Muscle of leg (tissue), 11 donors: ENCODE results near the gene C2CD4C. TPM values are rescaled to one million over a fixed set of nuclear protein-coding genes. Genes with fewer than 3 reads are reported as not detected.

ENCODE experiments used
- DNase-seq: peaks from one replicate; pipeline ENCODE4 v3.0.0; 2013
- H3K27ac ChIP-seq: one replicate; pipeline ENCODE4 v1.5.1; 2013; ENCODE audit warnings: mild to moderate bottlenecking, low read length, control low read depth
- H3K27me3 ChIP-seq: one replicate; pipeline ENCODE4 v1.6.1; 2013; ENCODE audit warnings: low read length; ENCODE audit not compliant: control insufficient read depth, insufficient read depth
- H3K36me3 ChIP-seq: one replicate; pipeline ENCODE4 v1.6.1; 2013; ENCODE audit warnings: low read length; ENCODE audit not compliant: control insufficient read depth, insufficient read depth
- H3K4me1 ChIP-seq: one replicate; pipeline ENCODE4 v1.6.1; 2013; ENCODE audit warnings: low read length; ENCODE audit not compliant: control insufficient read depth, insufficient read depth
- H3K4me3 ChIP-seq: one replicate; pipeline ENCODE4 v1.5.1; 2013; ENCODE audit warnings: low read length, control low read depth
- H3K9me3 ChIP-seq: replicated peaks from 2 replicates; pipeline ENCODE4 v1.6.1; 2013; ENCODE audit warnings: low read depth, low read length; ENCODE audit not compliant: control insufficient read depth
- WGBS: methylation state at CpG from one replicate; pipeline ENCODE4 v1.1.5; 2013; ENCODE audit warnings: missing lambda C conversion rate; ENCODE audit not compliant: insufficient coverage; 5-methylcytosine and 5-hydroxymethylcytosine counted together
- polyA plus RNA-seq, 8 donors: library from polyadenylated mRNA; unstranded; fragments of 120-200 nt; gene quantifications; one replicate each; pipeline versions ENCODE4 v1.2.1 to v1.2.3, GENCODE V29; 2013; ENCODE audit warnings: inconsistent platforms in 1 of 8, low replicate concordance in 1 of 8; ENCODE audit not compliant: insufficient read length in 8 of 8, insufficient read depth in 1 of 8
- total RNA-seq: library from RNA; stranded (reverse); fragments of 120-200 nt; gene quantifications from one replicate; pipeline ENCODE4 v1.2.4, GENCODE V29; 2013

The C2CD4C gene
- total and polyA plus RNA-seq, 9 donors: 1.2 to 1.9 (median 1.3) TPM

GRCh38 chr19:374183-374885 is 34.6 kb downstream of the C2CD4C start:
- H3K9me3 ChIP-seq: no peaks in the 10 kb centered on the region

GRCh38 chr19:373391-374182 is 35.4 kb downstream of the C2CD4C start:
- Histone ChIP-seq H3K36me3 (no peaks in the 10 kb centered on the region), H3K27me3 (peaks cover 21% of the 10 kb centered on the region), H3K4me3 (no peak overlapping the region), H3K9me3 (no peaks in the 10 kb centered on the region), H3K27ac (no peak overlapping the region), H3K4me1 (peaks cover 35% of the 10 kb centered on the region)
- WGBS: 80% methylated on average over 20 of the region's 24 CpGs
- no peak for DNase-seq

More at GRCh38 chr19:374183-374885, 34.6 kb downstream of the C2CD4C start:
- H3K4me3 ChIP-seq: no peak overlapping the region
- H3K27ac ChIP-seq: no peak overlapping the region
- 60% methylated on average over 17 of the region's 23 CpGs for WGBS
- DNase-seq: no peak
- H3K36me3 ChIP-seq: no peaks in the 10 kb centered on the region
- peaks cover 35% of the 10 kb centered on the region for H3K4me1 ChIP-seq
- peaks cover 21% of the 10 kb centered on the region for H3K27me3 ChIP-seq

GRCh38 chr19:372306-372890 is 36.5 kb downstream of the C2CD4C start:
- DNase-seq: peak; percentile 91
- Histone ChIP-seq H3K27me3 (peaks cover 21% of the 10 kb centered on the region), H3K4me3 (no peak overlapping the region), H3K9me3 (no peaks in the 10 kb centered on the region), H3K36me3 (no peaks in the 10 kb centered on the region), H3K4me1 (peaks cover 39% of the 10 kb centered on the region), H3K27ac (peak overlapping the region; percentile 59)
- 31% methylated on average over 4 of the region's 14 CpGs for WGBS

- H3K4me3 ChIP-seq: no peak overlapping the region
- peak; percentile 45 for DNase-seq
- H3K27me3 ChIP-seq: peaks cover 25% of the 10 kb centered on the region
- H3K27ac ChIP-seq: peak overlapping the region; percentile 51
- no peaks in the 10 kb centered on the region for H3K9me3 ChIP-seq
- no peaks in the 10 kb centered on the region for H3K36me3 ChIP-seq
- 28% methylated on average over 14 of the region's 17 CpGs for WGBS
- H3K4me1 ChIP-seq: peaks cover 39% of the 10 kb centered on the region
Measured at GRCh38 chr19:371501-372168, 37.3 kb downstream of the C2CD4C start.

GRCh38 chr19:370641-371330 is 38.2 kb downstream of the C2CD4C start:
- H3K36me3 ChIP-seq: no peaks in the 10 kb centered on the region
- H3K4me3 ChIP-seq: no peak overlapping the region
- DNase-seq: no peak
- no peak overlapping the region for H3K27ac ChIP-seq
- peaks cover 39% of the 10 kb centered on the region for H3K4me1 ChIP-seq
- H3K9me3 ChIP-seq: no peaks in the 10 kb centered on the region
- 89% methylated on average over 36 of the region's 43 CpGs for WGBS
- peaks cover 22% of the 10 kb centered on the region for H3K27me3 ChIP-seq

- Histone ChIP-seq H3K9me3 (no peaks in the 10 kb centered on the region), H3K36me3 (no peaks in the 10 kb centered on the region), H3K27me3 (peaks cover 19% of the 10 kb centered on the region), H3K27ac (no peak overlapping the region), H3K4me1 (peaks cover 39% of the 10 kb centered on the region), H3K4me3 (no peak overlapping the region)
- 69% methylated on average over 7 of the region's 14 CpGs for WGBS
- no peak for DNase-seq
Measured at GRCh38 chr19:369876-370275, 39.1 kb downstream of the C2CD4C start.

- Histone ChIP-seq H3K4me3 (no peak overlapping the region), H3K36me3 (no peaks in the 10 kb centered on the region), H3K4me1 (peaks cover 39% of the 10 kb centered on the region), H3K27me3 (peaks cover 18% of the 10 kb centered on the region), H3K27ac (no peak overlapping the region), H3K9me3 (no peaks in the 10 kb centered on the region)
- 80% methylated on average over 3 of the region's 13 CpGs for WGBS
- DNase-seq: no peak
Measured at GRCh38 chr19:369256-369655, 39.7 kb downstream of the C2CD4C start.

- Histone ChIP-seq H3K9me3 (no peaks in the 10 kb centered on the region), H3K4me1 (peaks cover 33% of the 10 kb centered on the region), H3K36me3 (no peaks in the 10 kb centered on the region), H3K27ac (no peak overlapping the region), H3K27me3 (peaks cover 13% of the 10 kb centered on the region), H3K4me3 (no peak overlapping the region)
- DNase-seq: no peak
- 42% methylated on average over 3 of the region's 7 CpGs for WGBS
Measured at GRCh38 chr19:368630-369024, 40.3 kb downstream of the C2CD4C start.

GRCh38 chr19:367963-368629 is 40.9 kb downstream of the C2CD4C start:
- Histone ChIP-seq H3K27me3 (peaks cover 11% of the 10 kb centered on the region), H3K4me1 (peaks cover 28% of the 10 kb centered on the region)
- DNase-seq: peak; percentile 24

More at GRCh38 chr19:367963-368629, 40.9 kb downstream of the C2CD4C start:
- no peak overlapping the region for H3K27ac ChIP-seq
- H3K9me3 ChIP-seq: no peaks in the 10 kb centered on the region
- no peak overlapping the region for H3K4me3 ChIP-seq
- no peaks in the 10 kb centered on the region for H3K36me3 ChIP-seq
- 67% methylated on average over 16 of the region's 22 CpGs for WGBS
